ENCODE results near the gene C1orf115. TPM values are rescaled to one million over a fixed set of nuclear protein-coding genes. Genes with fewer than 3 reads are reported as not detected.

C1orf115 gene
- polyA plus RNA-seq, 1 of the 3 experiments (the other 2 are of a cell fraction): 4.2 TPM

DNA sequence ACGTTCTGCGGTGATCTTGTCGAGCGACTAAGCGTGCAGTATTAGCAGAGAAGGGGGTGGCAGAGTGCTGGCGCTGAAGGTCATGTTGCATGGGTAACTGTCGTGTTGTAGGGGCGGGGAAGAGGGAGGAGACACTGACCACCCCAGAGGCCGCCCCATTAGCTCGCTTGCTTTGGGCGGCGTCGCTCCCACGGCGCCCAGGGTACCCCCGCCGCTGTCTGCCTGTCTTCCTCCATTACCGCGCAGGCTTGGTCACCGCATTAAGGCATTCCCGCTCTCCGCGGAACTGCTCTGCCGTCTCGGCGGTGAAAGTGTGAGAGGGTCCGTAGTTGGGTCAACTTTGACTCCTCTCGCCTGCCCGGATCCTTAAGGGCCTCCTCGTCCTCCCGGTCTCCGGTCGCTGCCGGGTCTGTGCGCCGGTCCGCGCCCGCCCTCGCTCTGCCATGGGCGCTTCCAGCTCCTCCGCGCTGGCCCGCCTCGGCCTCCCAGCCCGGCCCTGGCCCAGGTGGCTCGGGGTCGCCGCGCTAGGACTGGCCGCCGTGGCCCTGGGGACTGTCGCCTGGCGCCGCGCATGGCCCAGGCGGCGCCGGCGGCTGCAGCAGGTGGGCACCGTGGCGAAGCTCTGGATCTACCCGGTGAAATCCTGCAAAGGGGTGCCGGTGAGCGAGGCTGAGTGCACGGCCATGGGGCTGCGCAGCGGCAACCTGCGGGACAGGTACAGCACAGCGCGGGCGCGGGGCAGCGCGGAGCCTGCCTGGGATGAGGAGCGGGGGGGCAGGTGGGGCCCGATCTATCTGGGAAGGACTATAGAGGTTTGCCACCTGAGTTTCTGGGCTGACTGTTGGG is 58.1 kb downstream of the C1orf115 start, which contains the start of gene MTARC2 (continued):
- TF ChIP-seq, protein P1, sequence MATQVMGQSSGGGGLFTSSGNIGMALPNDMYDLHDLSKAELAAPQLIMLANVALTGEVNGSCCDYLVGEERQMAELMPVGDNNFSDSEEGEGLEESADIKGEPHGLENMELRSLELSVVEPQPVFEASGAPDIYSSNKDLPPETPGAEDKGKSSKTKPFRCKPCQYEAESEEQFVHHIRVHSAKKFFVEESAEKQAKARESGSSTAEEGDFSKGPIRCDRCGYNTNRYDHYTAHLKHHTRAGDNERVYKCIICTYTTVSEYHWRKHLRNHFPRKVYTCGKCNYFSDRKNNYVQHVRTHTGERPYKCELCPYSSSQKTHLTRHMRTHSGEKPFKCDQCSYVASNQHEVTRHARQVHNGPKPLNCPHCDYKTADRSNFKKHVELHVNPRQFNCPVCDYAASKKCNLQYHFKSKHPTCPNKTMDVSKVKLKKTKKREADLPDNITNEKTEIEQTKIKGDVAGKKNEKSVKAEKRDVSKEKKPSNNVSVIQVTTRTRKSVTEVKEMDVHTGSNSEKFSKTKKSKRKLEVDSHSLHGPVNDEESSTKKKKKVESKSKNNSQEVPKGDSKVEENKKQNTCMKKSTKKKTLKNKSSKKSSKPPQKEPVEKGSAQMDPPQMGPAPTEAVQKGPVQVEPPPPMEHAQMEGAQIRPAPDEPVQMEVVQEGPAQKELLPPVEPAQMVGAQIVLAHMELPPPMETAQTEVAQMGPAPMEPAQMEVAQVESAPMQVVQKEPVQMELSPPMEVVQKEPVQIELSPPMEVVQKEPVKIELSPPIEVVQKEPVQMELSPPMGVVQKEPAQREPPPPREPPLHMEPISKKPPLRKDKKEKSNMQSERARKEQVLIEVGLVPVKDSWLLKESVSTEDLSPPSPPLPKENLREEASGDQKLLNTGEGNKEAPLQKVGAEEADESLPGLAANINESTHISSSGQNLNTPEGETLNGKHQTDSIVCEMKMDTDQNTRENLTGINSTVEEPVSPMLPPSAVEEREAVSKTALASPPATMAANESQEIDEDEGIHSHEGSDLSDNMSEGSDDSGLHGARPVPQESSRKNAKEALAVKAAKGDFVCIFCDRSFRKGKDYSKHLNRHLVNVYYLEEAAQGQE (IDR thresholded peaks at IDR 0.05; ENCODE audit: low read depth, low read length): no peak
- no peak for TF ChIP-seq JUND (IDR thresholded peaks at IDR 0.05)
- TF ChIP-seq, protein P2, sequence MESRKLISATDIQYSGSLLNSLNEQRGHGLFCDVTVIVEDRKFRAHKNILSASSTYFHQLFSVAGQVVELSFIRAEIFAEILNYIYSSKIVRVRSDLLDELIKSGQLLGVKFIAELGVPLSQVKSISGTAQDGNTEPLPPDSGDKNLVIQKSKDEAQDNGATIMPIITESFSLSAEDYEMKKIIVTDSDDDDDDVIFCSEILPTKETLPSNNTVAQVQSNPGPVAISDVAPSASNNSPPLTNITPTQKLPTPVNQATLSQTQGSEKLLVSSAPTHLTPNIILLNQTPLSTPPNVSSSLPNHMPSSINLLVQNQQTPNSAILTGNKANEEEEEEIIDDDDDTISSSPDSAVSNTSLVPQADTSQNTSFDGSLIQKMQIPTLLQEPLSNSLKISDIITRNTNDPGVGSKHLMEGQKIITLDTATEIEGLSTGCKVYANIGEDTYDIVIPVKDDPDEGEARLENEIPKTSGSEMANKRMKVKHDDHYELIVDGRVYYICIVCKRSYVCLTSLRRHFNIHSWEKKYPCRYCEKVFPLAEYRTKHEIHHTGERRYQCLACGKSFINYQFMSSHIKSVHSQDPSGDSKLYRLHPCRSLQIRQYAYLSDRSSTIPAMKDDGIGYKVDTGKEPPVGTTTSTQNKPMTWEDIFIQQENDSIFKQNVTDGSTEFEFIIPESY (IDR thresholded peaks at IDR 0.05; ENCODE audit: borderline replicate concordance, low read depth): no peak
- TF ChIP-seq EZH2phosphoT487 (IDR thresholded peaks at IDR 0.05; ENCODE audit: borderline replicate concordance, low read depth): no peak
- TF ChIP-seq RFX5 (IDR thresholded peaks at IDR 0.05; ENCODE audit: low read length): no peak
- no peak for TF ChIP-seq ELF1 (IDR thresholded peaks at IDR 0.05)
- TF ChIP-seq, protein P3, sequence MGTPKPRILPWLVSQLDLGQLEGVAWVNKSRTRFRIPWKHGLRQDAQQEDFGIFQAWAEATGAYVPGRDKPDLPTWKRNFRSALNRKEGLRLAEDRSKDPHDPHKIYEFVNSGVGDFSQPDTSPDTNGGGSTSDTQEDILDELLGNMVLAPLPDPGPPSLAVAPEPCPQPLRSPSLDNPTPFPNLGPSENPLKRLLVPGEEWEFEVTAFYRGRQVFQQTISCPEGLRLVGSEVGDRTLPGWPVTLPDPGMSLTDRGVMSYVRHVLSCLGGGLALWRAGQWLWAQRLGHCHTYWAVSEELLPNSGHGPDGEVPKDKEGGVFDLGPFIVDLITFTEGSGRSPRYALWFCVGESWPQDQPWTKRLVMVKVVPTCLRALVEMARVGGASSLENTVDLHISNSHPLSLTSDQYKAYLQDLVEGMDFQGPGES (IDR thresholded peaks at IDR 0.05; ENCODE audit: low read depth, low read length): no peak
- TF ChIP-seq SMC3 (IDR thresholded peaks at IDR 0.05; ENCODE audit: low read depth, low read length): no peak
- no peak for TF ChIP-seq RXRA (IDR thresholded peaks at IDR 0.05; ENCODE audit: borderline replicate concordance, low read depth)
- TF ChIP-seq YY1 (IDR thresholded peaks at IDR 0.05; ENCODE audit: low read depth): peak; percentile 65; the same call in 1 of the 2 replicates
- TF ChIP-seq MEF2A (IDR thresholded peaks at IDR 0.05; ENCODE audit: borderline replicate concordance, low read depth): no peak
- no peak for TF ChIP-seq FOXM1 (IDR thresholded peaks at IDR 0.05; ENCODE audit: low read depth)
- TF ChIP-seq RAD21 (IDR thresholded peaks at IDR 0.05; ENCODE audit: low read length): 0 out of 2 replicates have a peak, but pooled peaks have one; percentile 2
- TF ChIP-seq, protein P4, sequence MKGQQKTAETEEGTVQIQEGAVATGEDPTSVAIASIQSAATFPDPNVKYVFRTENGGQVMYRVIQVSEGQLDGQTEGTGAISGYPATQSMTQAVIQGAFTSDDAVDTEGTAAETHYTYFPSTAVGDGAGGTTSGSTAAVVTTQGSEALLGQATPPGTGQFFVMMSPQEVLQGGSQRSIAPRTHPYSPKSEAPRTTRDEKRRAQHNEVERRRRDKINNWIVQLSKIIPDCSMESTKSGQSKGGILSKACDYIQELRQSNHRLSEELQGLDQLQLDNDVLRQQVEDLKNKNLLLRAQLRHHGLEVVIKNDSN (IDR thresholded peaks at IDR 0.05; ENCODE audit: borderline replicate concordance, low read depth): 0 out of 2 replicates have a peak, but pooled peaks have one; percentile 11
- 0 out of 2 replicates have a peak, but pooled peaks have one; percentile 23 for TF ChIP-seq SIN3A (IDR thresholded peaks at IDR 0.05; ENCODE audit: borderline replicate concordance, low read depth, low read length)
- TF ChIP-seq, protein P5, sequence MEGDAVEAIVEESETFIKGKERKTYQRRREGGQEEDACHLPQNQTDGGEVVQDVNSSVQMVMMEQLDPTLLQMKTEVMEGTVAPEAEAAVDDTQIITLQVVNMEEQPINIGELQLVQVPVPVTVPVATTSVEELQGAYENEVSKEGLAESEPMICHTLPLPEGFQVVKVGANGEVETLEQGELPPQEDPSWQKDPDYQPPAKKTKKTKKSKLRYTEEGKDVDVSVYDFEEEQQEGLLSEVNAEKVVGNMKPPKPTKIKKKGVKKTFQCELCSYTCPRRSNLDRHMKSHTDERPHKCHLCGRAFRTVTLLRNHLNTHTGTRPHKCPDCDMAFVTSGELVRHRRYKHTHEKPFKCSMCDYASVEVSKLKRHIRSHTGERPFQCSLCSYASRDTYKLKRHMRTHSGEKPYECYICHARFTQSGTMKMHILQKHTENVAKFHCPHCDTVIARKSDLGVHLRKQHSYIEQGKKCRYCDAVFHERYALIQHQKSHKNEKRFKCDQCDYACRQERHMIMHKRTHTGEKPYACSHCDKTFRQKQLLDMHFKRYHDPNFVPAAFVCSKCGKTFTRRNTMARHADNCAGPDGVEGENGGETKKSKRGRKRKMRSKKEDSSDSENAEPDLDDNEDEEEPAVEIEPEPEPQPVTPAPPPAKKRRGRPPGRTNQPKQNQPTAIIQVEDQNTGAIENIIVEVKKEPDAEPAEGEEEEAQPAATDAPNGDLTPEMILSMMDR (IDR thresholded peaks at IDR 0.05): no peak
- TF ChIP-seq, protein P6, sequence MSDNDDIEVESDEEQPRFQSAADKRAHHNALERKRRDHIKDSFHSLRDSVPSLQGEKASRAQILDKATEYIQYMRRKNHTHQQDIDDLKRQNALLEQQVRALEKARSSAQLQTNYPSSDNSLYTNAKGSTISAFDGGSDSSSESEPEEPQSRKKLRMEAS (IDR thresholded peaks at IDR 0.05; ENCODE audit: low read depth): peak; percentile 35; the same call in 1 of the 2 replicates
- TF ChIP-seq GATA2 (CRISPR knock-in tag; IDR thresholded peaks at IDR 0.05): no peak
- TF ChIP-seq CHD2 (IDR thresholded peaks at IDR 0.05; ENCODE audit: low read length, partially characterized antibody): no peak
- TF ChIP-seq TCF12 (IDR thresholded peaks at IDR 0.05): no peak
- TF ChIP-seq, protein P7, sequence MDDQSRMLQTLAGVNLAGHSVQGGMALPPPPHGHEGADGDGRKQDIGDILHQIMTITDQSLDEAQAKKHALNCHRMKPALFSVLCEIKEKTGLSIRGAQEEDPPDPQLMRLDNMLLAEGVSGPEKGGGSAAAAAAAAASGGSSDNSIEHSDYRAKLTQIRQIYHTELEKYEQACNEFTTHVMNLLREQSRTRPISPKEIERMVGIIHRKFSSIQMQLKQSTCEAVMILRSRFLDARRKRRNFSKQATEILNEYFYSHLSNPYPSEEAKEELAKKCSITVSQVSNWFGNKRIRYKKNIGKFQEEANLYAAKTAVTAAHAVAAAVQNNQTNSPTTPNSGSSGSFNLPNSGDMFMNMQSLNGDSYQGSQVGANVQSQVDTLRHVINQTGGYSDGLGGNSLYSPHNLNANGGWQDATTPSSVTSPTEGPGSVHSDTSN (IDR thresholded peaks at IDR 0.05): no peak
